ENCODE data around the gene IGSF21.

DNA sequence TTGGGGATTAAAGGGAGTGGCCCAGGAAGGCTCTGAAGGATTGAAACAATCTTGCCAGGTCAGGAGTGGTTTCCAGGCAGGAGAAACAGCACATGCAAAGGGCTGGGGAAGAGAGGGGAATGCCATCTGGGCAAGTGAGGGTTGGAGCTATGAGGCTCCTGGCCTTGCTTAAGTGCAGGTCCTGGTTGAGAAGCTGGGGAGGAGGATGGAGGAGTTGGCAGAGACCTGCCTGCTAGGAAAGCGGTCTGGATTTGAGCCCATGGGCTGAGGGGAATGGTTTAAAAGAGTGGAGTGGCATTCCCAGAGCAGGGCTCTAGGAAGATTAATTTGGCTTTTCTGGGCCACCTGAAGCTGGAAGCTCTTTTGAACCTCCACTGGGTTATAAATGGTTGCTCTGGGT is 9.2 kb downstream of the IGSF21 start:
- TF ChIP-seq CTCF (IDR thresholded peaks at IDR 0.05) (no peak), POLR2AphosphoS5 (IDR thresholded peaks at IDR 0.05) (no peak)

All from gastroesophageal sphincter (tissue), 3 donors.